HG03097 (cell line): ENCODE data around the gene MTNR1B.

Source experiments
- ATAC-seq: cut with Tn5 transposase; IDR thresholded peaks from one replicate; pipeline ENCODE4 v1.9.1; 2021; ENCODE audit not compliant: unreplicated experiment, low FRiP score

The MTNR1B gene

GRCh38 chr11:93031386-93031785, 61.9 kb downstream of the MTNR1B start:
- ATAC-seq = no peak
